ENCODE data around the gene CXCR1.

The CXCR1 gene

GRCh38 chr2:218209078-218209477 lies 42.3 kb upstream of the CXCR1 start:
- H3K27me3 ChIP-seq (ENCODE audit: insufficient read depth, poor library complexity, severe bottlenecking), result no peaks in the 10 kb centered on the region
- DNase-seq (ENCODE audit: low read depth in 1 of 2, low spot score in 1 of 2), result no peak
- TF ChIP-seq REST (IDR thresholded peaks at IDR 0.05; ENCODE audit: insufficient replicate concordance, low read depth), result no peak
- no peak for TF ChIP-seq POLR2AphosphoS5 (IDR thresholded peaks at IDR 0.05; ENCODE audit: low read depth)
- TF ChIP-seq SPI1 (IDR thresholded peaks at IDR 0.05; ENCODE audit: borderline replicate concordance, low read depth), result no peak
- no peak for TF ChIP-seq GABPA (IDR thresholded peaks at IDR 0.05; ENCODE audit: low read depth)
- no peak for TF ChIP-seq CTCF (IDR thresholded peaks at IDR 0.05; ENCODE audit: insufficient read depth, low read length)
- H3K27ac ChIP-seq (replicated peaks), result no peak overlapping the region
- no peak overlapping the region for H3K4me3 ChIP-seq (replicated peaks; ENCODE audit: insufficient read depth, low read length)

GRCh38 chr2:218202266-218202665 lies 35.5 kb upstream of the CXCR1 start:
- no peak overlapping the region for H3K4me3 ChIP-seq (replicated peaks; ENCODE audit: insufficient read depth, low read length)
- no peak overlapping the region for H3K27ac ChIP-seq (replicated peaks)
- TF ChIP-seq REST (IDR thresholded peaks at IDR 0.05; ENCODE audit: insufficient replicate concordance, low read depth) (no peak), GABPA (IDR thresholded peaks at IDR 0.05; ENCODE audit: low read depth) (no peak), SPI1 (IDR thresholded peaks at IDR 0.05; ENCODE audit: borderline replicate concordance, low read depth) (no peak), CTCF (IDR thresholded peaks at IDR 0.05; ENCODE audit: insufficient read depth, low read length) (no peak), POLR2AphosphoS5 (IDR thresholded peaks at IDR 0.05; ENCODE audit: low read depth) (no peak)
- no peak for DNase-seq (ENCODE audit: low read depth in 1 of 2, low spot score in 1 of 2)
- no peaks in the 10 kb centered on the region for H3K27me3 ChIP-seq (ENCODE audit: insufficient read depth, poor library complexity, severe bottlenecking)

GRCh38 chr2:218196974-218197373 lies 30.2 kb upstream of the CXCR1 start:
- Histone ChIP-seq H3K27me3 (ENCODE audit: insufficient read depth, poor library complexity, severe bottlenecking) (no peaks in the 10 kb centered on the region), H3K27ac (replicated peaks) (no peak overlapping the region), H3K4me3 (replicated peaks; ENCODE audit: insufficient read depth, low read length) (no peak overlapping the region)
- TF ChIP-seq POLR2AphosphoS5 (IDR thresholded peaks at IDR 0.05; ENCODE audit: low read depth) (no peak), CTCF (IDR thresholded peaks at IDR 0.05; ENCODE audit: insufficient read depth, low read length) (no peak), GABPA (IDR thresholded peaks at IDR 0.05; ENCODE audit: low read depth) (no peak), SPI1 (IDR thresholded peaks at IDR 0.05; ENCODE audit: borderline replicate concordance, low read depth) (no peak)
- DNase-seq (ENCODE audit: low read depth in 1 of 2, low spot score in 1 of 2), result no peak

- no peak for DNase-seq (ENCODE audit: low read depth in 1 of 2, low spot score in 1 of 2)
- no peak overlapping the region for H3K4me3 ChIP-seq (replicated peaks; ENCODE audit: insufficient read depth, low read length)
- H3K27ac ChIP-seq (replicated peaks), result no peak overlapping the region
- TF ChIP-seq REST (IDR thresholded peaks at IDR 0.05; ENCODE audit: insufficient replicate concordance, low read depth), result no peak
- no peak for TF ChIP-seq GABPA (IDR thresholded peaks at IDR 0.05; ENCODE audit: low read depth)
- no peak for TF ChIP-seq CTCF (IDR thresholded peaks at IDR 0.05; ENCODE audit: insufficient read depth, low read length)
- TF ChIP-seq POLR2AphosphoS5 (IDR thresholded peaks at IDR 0.05; ENCODE audit: low read depth), result no peak
- TF ChIP-seq SPI1 (IDR thresholded peaks at IDR 0.05; ENCODE audit: borderline replicate concordance, low read depth), result no peak
- no peaks in the 10 kb centered on the region for H3K27me3 ChIP-seq (ENCODE audit: insufficient read depth, poor library complexity, severe bottlenecking)
These were observed 28.1 kb upstream of the CXCR1 start for GRCh38 chr2:218194880-218195279.

All from HL-60 (cell line).